ENCODE results near the gene DBF4.
"Not testable (repeated sequence)": the region's sequence is repeated elsewhere in the genome, so short reads cannot be mapped to it uniquely, and the experiment has no call there.

The DBF4 gene

DNA sequence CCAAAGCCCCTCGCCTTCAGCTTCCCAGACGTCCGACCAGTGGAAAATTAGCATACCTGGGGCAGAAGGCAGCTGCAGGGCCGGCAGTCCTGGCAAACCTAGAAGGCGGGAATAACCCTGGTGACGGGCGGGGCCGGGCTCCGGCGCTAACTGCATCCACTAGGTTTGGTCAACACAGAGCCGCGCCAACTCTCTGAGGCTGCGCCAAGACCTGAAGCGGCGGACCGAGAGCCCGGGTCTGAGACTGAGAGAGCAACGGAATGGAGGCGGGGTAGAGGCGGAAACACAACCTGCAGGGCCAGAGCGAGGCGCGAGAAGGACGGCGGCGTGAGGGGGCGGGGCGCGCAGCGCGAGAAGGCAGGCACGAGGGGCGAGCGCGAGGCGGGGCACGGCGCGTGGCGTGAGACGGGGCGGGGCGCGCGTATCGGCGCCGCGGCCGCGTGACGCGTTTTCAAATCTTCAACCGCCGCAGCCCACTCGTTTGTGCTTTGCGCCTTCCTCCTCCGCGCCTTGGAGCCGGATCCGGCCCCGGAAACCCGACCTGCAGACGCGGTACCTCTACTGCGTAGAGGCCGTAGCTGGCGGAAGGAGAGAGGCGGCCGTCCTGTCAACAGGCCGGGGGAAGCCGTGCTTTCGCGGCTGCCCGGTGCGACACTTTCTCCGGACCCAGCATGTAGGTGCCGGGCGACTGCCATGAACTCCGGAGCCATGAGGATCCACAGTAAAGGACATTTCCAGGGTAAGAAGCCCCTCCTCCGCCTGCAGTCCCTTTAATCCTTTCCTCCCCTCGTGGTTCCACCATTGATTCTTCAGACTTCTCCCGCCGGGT is at the start of gene DBF4, which contains the start of gene SLC25A40:
Gene DBF4 (plus strand): TSS at position 454 of the 829 bp plus-strand sequence. CDS start 240 bp downstream, at position 694.
Gene SLC25A40 (minus strand): TSS at position 321 of the 829 bp plus-strand sequence. CDS start 17,633 bp downstream, outside the sequence.
- DNase-seq (ENCODE audit: low read depth, low spot score) = peak; percentile 97

DNA sequence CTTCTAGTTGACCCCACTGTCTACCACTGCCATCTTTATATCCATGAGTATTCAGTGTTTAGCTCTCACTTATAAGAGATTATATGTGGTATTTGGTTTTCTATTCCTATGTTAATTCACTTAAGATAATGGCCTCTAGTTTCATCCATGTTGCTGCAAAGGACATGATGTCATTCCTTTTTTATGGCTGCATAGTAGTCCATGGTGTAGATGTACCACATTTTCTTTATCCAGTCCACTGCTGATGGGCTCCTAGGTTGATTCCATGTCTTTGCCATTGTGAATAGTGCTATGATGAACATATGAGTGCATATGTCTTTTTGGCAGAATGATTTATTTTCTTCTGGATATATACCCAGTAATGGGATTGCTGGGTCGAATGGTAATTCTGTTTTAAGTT is 47.9 kb upstream of the DBF4 start:
- DNase-seq (ENCODE audit: low read depth, low spot score) = not testable (repeated sequence)

DNA sequence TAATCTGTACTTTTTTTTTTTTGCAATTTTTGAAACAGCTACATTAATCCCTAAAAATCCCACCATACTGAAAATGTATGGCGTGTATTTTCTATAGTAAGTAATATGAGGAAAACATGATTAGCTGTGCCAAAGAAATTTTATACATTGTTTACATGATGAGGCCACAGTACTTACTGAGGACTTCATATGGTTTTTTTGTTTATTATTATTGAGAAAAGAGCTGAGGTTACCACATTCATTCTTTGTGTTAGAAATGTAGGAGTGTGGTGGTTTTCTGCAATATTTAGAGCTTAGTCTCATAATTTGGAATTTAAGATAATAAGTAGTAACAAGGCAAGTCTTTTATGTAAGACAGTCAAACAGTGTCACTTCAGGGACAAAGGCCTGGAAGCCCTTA is 45.2 kb upstream of the DBF4 start:
- no peak for DNase-seq (ENCODE audit: low read depth, low spot score)

DNA sequence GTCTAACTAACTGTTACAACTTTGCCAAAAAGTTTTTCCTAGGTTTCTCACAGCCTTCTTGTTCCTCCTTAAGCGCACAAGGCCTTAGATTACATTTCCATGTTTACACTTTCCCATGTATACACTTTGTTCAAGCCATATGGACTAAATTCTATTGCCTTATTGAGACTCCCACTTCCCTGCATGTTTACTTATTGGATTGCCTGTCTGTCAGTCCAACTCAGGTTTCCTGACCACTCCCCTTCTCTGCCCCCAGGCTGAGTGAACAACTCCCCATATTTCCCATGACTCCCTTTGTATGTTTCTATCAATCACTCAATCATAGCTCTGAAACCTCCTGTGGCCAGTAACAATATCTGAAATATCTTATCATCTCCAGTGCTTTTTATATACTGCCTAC is 43.2 kb upstream of the DBF4 start:
- DNase-seq (ENCODE audit: low read depth, low spot score) = no peak

DNA sequence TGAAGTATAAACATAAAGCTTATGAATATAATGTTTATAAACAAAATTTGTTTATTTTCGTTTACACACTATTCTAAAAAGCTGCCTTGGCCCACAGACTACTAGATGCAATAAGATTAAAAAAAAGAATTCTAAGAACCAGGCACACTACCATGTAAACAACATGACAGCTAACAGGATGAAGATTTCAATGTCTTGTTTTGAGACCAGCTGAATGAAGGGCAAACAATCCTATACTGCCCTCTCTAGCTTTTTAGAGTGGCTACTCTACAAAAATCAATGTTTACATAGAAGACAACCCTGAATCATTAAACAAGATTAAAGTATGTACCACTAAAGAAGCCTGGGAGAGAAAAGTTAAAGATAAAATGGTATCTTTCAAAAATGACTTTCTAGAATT is 38.7 kb upstream of the DBF4 start:
- DNase-seq (ENCODE audit: low read depth, low spot score) = no peak

GRCh38 chr7:87850836-87851593 is 25.3 kb upstream of the DBF4 start:
- DNase-seq (ENCODE audit: low read depth, low spot score) = peak; percentile 15

- no peak for DNase-seq (ENCODE audit: low read depth, low spot score)
These were observed 24.0 kb upstream of the DBF4 start for GRCh38 chr7:87852306-87852705.

GRCh38 chr7:87853237-87853864 is 22.9 kb upstream of the DBF4 start:
- no peak for DNase-seq (ENCODE audit: low read depth, low spot score)

- no peak for DNase-seq (ENCODE audit: low read depth, low spot score)
These were observed 17.7 kb upstream of the DBF4 start for GRCh38 chr7:87858417-87859100.

DNA sequence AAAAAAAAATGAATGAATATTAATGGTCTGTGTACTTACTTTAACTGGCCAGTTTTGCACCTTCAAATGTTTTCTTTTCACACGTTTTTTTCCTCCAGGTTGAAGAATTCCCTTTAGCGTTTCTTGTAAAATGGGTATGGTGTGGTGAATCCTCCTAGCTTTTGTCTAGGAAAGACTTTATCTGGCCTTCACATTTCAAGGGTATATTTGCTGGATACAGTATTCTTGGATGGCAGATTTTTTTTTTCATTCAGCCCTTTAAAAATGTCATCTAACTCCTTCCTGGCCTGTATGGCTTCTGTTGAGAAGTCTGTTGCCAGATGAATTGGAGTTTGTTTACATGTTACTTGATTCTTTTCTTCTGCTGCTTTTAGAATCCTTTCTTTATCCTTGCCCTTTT is 10.2 kb upstream of the DBF4 start:
- no peak for DNase-seq (ENCODE audit: low read depth, low spot score)

DNA sequence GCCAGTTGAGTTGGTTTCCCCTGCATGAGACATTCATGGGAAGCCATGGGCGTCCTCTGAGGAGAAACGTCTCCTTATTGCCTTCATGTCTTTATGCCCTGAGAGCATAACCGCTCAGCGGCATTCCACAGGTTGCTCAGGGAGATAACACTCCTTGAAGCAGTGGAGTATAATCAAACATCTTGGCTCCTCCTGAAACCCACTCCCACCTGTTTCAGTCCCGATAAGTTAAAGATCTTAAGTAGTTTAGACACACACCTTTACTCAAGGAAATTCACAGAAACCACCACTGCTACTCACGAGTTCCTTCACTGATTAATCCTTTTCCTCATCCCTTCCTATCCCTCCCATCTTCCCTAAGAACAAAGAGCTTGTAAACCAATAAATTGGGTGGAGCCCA is 9.8 kb upstream of the DBF4 start:
- DNase-seq (ENCODE audit: low read depth, low spot score) = not testable (repeated sequence)

- no peak for DNase-seq (ENCODE audit: low read depth, low spot score)
These were observed 5.8 kb upstream of the DBF4 start for GRCh38 chr7:87870471-87870870.

- no peak for DNase-seq (ENCODE audit: low read depth, low spot score)
These were observed 3.9 kb upstream of the DBF4 start for GRCh38 chr7:87872346-87872745.

GRCh38 chr7:87873328-87873727 is 3.0 kb upstream of the DBF4 start:
- DNase-seq (ENCODE audit: low read depth, low spot score) = not testable (repeated sequence)

GRCh38 chr7:87874066-87874465 is 2.2 kb upstream of the DBF4 start:
- no peak for DNase-seq (ENCODE audit: low read depth, low spot score)

GRCh38 chr7:87875151-87876039 is 898 bp upstream of the DBF4 start:
- DNase-seq (ENCODE audit: low read depth, low spot score) = no peak

GRCh38 chr7:87876869-87877234 is 559 bp downstream of the DBF4 start:
- peak; percentile 83 for DNase-seq (ENCODE audit: low read depth, low spot score)

DNA sequence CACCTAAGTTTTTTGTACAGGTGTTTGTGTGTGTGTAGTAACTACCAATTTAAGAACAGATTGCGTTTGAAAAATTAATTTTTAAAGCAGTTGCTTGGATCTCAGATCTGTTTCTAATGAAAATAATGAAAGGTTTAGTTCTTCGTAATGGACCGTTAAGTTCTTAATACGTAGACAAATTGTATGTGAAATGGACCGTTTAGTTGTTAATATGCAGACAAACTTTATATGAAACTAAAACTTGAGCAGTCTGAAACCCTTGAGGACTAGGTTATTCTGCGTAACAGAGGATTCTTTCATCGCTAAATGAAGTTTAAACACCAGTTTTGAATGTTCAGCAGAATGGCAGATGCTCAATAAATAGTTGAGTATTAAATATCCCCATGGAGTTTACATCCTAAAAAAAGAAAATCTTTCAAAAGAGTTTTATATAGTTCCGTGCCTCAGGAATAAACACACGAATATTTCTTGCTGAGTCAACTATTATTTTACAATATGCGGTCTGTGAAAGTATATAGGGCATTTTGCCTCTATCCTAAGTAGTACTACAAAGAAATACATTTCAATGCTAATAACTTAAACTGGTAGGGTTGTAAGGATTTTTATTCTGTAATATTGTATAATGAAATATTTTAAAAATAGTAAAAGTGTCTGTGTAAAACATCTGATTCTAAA is 1.2 kb downstream of the DBF4 start:
- peak; percentile 23 for DNase-seq (ENCODE audit: low read depth, low spot score)

- DNase-seq (ENCODE audit: low read depth, low spot score) = peak; percentile 36
These were observed 2.0 kb downstream of the DBF4 start for GRCh38 chr7:87878208-87878735.

All from astrocyte of the hippocampus (primary cell).